Thyroid gland (tissue), 4 donors: ENCODE measurements around the gene GCNT1. TPM values are rescaled to one million over a fixed set of nuclear protein-coding genes. Genes with fewer than 3 reads are reported as not detected.
A peak's percentile ranks its signal among the peaks of the same experiment; 100 is the strongest.

Experiments used
- DNase-seq, 2 donors: peaks; one replicate each; pipeline ENCODE4 v3.0.0-alpha.2; 2019
- H3K27ac ChIP-seq, 3 donors: fragments of 200-600 bp; sonication (generic); 1 replicate in 2 of 3; 2 replicates in 1 of 3; pipeline ENCODE4 v1.5.1; 2016 to 2019; ENCODE audit warnings: mild to moderate bottlenecking in 1 of 3, moderate library complexity in 1 of 3
- H3K27me3 ChIP-seq: fragments of 200-600 bp; sonication (generic); one replicate; pipeline ENCODE4 v1.5.1; 2019
- H3K36me3 ChIP-seq, 2 donors: fragments of 200-600 bp; sonication (generic); one replicate each; pipeline ENCODE4 v1.5.1; 2016 to 2019
- H3K4me1 ChIP-seq, 2 donors: fragments of 200-600 bp; sonication (generic); one replicate each; pipeline ENCODE4 v1.5.1; 2017 to 2019
- H3K4me3 ChIP-seq, 3 donors: fragments of 200-600 bp; sonication (generic); replicated peaks in 1 of 3; 1 replicate in 2 of 3; 2 replicates in 1 of 3; pipeline ENCODE4 v1.5.1; 2016; ENCODE audit warnings: mild to moderate bottlenecking in 1 of 3
- H3K9me3 ChIP-seq: fragments of 200-600 bp; sonication (generic); one replicate; pipeline ENCODE4 v1.5.1; 2017
- CTCF ChIP-seq, 6 experiments: fragments of 200-600 bp in 3 of 6; fragments of 450-650 bp in 3 of 6; sonication (generic) in 3 of 6; IDR thresholded peaks; one replicate each; pipeline ENCODE4 v1.5.1; 2016 to 2019; ENCODE audit warnings: antibody characterized with exemption in 6 of 6, mild to moderate bottlenecking in 2 of 6, inconsistent platforms in 1 of 6, moderate library complexity in 1 of 6
- POLR2A ChIP-seq, 2 donors: fragments of 450-650 bp; IDR thresholded peaks; one replicate each; pipeline ENCODE4 v1.6.1; 2017; ENCODE audit warnings: antibody characterized with exemption in 2 of 2, mild to moderate bottlenecking in 2 of 2, moderate library complexity in 1 of 2
- WGBS, 2 donors: methylation state at CpG; one replicate each; pipeline ENCODE4 v1.1.5; 2017; 5-methylcytosine and 5-hydroxymethylcytosine counted together
- intact Hi-C: fragments of 100-400 bp; cut with DNase I; formaldehyde crosslinking; loops from one replicate; pipeline ENCODE4 v1.15.1; 2023
- total RNA-seq, 4 donors: library from RNA; depleted of rRNA; stranded (reverse); fragments of >200 nt; gene quantifications; one replicate each; pipeline ENCODE4 v1.2.3, GENCODE V29; 2016

GCNT1 gene
- total RNA-seq, 4 donors from 2014 or later: 15.4 to 340 (median 30.9) TPM

- Histone ChIP-seq H3K4me1 (no peaks in the 10 kb centered on the region), H3K27me3 (no peaks in the 10 kb centered on the region), H3K27ac (no peak overlapping the region), H3K4me3 (no peak overlapping the region), H3K36me3 (no peaks in the 10 kb centered on the region), H3K9me3 (no peaks in the 10 kb centered on the region)
- 85 to 86% methylated on average over 1 of the region's 1 CpG for WGBS, 2 donors
- no peak for DNase-seq
- TF ChIP-seq POLR2A (IDR thresholded peaks at IDR 0.05) (no peak), CTCF (IDR thresholded peaks at IDR 0.05) (no peak)
- intact Hi-C loops: no loop called here
These were observed 7.7 kb upstream of the GCNT1 start for GRCh38 chr9:76451234-76451633.

DNA sequence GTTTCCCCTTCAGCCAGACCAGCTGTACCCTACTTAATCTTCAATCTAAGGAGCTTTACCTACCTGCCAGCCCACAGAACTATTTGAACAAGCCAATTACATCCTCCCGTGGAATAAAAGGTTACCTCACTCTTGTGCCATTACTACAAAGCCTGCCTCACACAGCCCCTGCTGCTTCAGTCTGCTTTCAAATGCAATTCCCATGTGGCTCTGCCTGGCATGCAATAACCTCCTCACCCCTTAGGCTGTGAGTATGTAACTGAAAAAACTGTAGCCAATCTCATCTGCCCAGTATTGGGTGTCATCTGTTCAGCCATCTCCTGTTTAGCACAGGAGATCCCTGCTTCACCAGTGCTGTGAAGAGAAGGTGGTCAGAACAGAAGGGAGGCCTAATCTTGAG, 6.1 kb upstream of the GCNT1 start:
- H3K27me3 ChIP-seq: no peaks in the 10 kb centered on the region
- no peaks in the 10 kb centered on the region for H3K36me3 ChIP-seq
- H3K4me1 ChIP-seq: no peaks in the 10 kb centered on the region
- DNase-seq: no peak
- 56 to 88% methylated on average over 1 of the region's 1 CpG for WGBS, 2 donors
- H3K4me3 ChIP-seq: no peak overlapping the region
- intact Hi-C loops: no loop called here
- TF ChIP-seq CTCF (IDR thresholded peaks at IDR 0.05): no peak
- no peak for TF ChIP-seq POLR2A (IDR thresholded peaks at IDR 0.05)
- H3K27ac ChIP-seq: no peak overlapping the region
- no peaks in the 10 kb centered on the region for H3K9me3 ChIP-seq

- Histone ChIP-seq H3K4me1 (peaks cover 0 to 4% of the 10 kb centered on the region in 2 donors), H3K27me3 (no peaks in the 10 kb centered on the region), H3K9me3 (no peaks in the 10 kb centered on the region), H3K36me3 (no peaks in the 10 kb centered on the region), H3K27ac (no peak overlapping the region), H3K4me3 (no peak overlapping the region)
- DNase-seq: no peak
- 80 to 84% methylated on average over 4 of the region's 4 CpGs for WGBS, 2 donors
- TF ChIP-seq CTCF (IDR thresholded peaks at IDR 0.05) (no peak), POLR2A (IDR thresholded peaks at IDR 0.05) (no peak)
- intact Hi-C loops: no loop called here
These were observed 5.2 kb upstream of the GCNT1 start for GRCh38 chr9:76453785-76454184.

GRCh38 chr9:76454311-76454710, 4.7 kb upstream of the GCNT1 start:
- intact Hi-C loops: no loop called here
- TF ChIP-seq CTCF (IDR thresholded peaks at IDR 0.05) (no peak), POLR2A (IDR thresholded peaks at IDR 0.05) (no peak)
- Histone ChIP-seq H3K4me3 (no peak overlapping the region), H3K36me3 (no peaks in the 10 kb centered on the region), H3K9me3 (no peaks in the 10 kb centered on the region), H3K27me3 (no peaks in the 10 kb centered on the region), H3K4me1 (peaks cover 0 to 4% of the 10 kb centered on the region in 2 donors), H3K27ac (no peak overlapping the region)
- no peak for DNase-seq
- 45 to 50% methylated on average over 4 of the region's 4 CpGs for WGBS, 2 donors

GRCh38 chr9:76456202-76456926, 2.6 kb upstream of the GCNT1 start:
- Histone ChIP-seq H3K9me3 (no peaks in the 10 kb centered on the region), H3K27ac (peak overlapping the region in 1 of 3 donors; percentile 13), H3K36me3 (no peaks in the 10 kb centered on the region), H3K4me3 (no peak overlapping the region), H3K27me3 (no peaks in the 10 kb centered on the region), H3K4me1 (peaks cover 7 to 13% of the 10 kb centered on the region in 2 donors)
- 89 to 92% methylated on average over 4 of the region's 4 CpGs for WGBS, 2 donors
- DNase-seq: peak in 1 of 2 donors; percentile 32
- intact Hi-C loops: loop anchor here (5.0 kb wide), 1 partner anchor 186 kb away; no protein-coding TSS in a partner anchor
- TF ChIP-seq CTCF (IDR thresholded peaks at IDR 0.05) (no peak), POLR2A (IDR thresholded peaks at IDR 0.05) (no peak)
